Spleen (tissue), 11 donors: ENCODE measurements around the gene CCRL2. TPM values are rescaled to one million over a fixed set of nuclear protein-coding genes. Genes with fewer than 3 reads are reported as not detected.
"Not testable (repeated sequence)": the region's sequence is repeated elsewhere in the genome, so short reads cannot be mapped to it uniquely, and the experiment has no call there.

ENCODE experiments used
- DNase-seq: peaks from one replicate; pipeline ENCODE4 v3.0.0-alpha.2; 2020
- H3K27ac ChIP-seq, 8 donors: fragments of 200-600 bp; sonication (generic) in 7 of 8; 1 replicate in 4 of 8; 2 replicates in 4 of 8; pipeline versions ENCODE4 v1.5.0 to v1.8.0; 2016 to 2021; ENCODE audit warnings: inconsistent platforms in 4 of 8, mild to moderate bottlenecking in 4 of 8, moderate library complexity in 1 of 8
- H3K27me3 ChIP-seq, 7 donors: fragments of 200-600 bp; sonication (generic) in 6 of 7; replicated peaks in 1 of 7; 1 replicate in 4 of 7; 2 replicates in 3 of 7; pipeline versions ENCODE4 v1.5.0 to v1.8.0; 2016 to 2021; ENCODE audit warnings: inconsistent platforms in 3 of 7, mild to moderate bottlenecking in 1 of 7
- H3K36me3 ChIP-seq, 6 donors: fragments of 200-600 bp; sonication (generic) in 5 of 6; 1 replicate in 4 of 6; 2 replicates in 2 of 6; pipeline versions ENCODE4 v1.5.0 to v1.8.0; 2016 to 2021; ENCODE audit warnings: inconsistent platforms in 2 of 6
- H3K4me1 ChIP-seq, 6 donors: fragments of 200-600 bp; sonication (generic) in 5 of 6; 1 replicate in 3 of 6; 2 replicates in 3 of 6; pipeline versions ENCODE4 v1.5.0 to v1.8.0; 2016 to 2021; ENCODE audit warnings: inconsistent platforms in 3 of 6
- H3K4me3 ChIP-seq, 8 donors: fragments of 200-600 bp; sonication (generic) in 7 of 8; 1 replicate in 4 of 8; 2 replicates in 4 of 8; pipeline versions ENCODE4 v1.5.0 to v1.8.0; 2016 to 2021; ENCODE audit warnings: inconsistent platforms in 4 of 8, mild to moderate bottlenecking in 4 of 8, moderate library complexity in 2 of 8
- H3K9me3 ChIP-seq, 8 donors: fragments of 200-600 bp; sonication (generic) in 7 of 8; 1 replicate in 4 of 8; 2 replicates in 4 of 8; pipeline versions ENCODE4 v1.5.0 to v1.8.0; 2016 to 2021; ENCODE audit warnings: inconsistent platforms in 4 of 8
- CTCF ChIP-seq, 11 experiments: fragments of 200-600 bp in 7 of 11; fragments of 450-650 bp in 4 of 11; sonication (generic) in 4 of 11; IDR thresholded peaks in 8 of 11; conservative IDR thresholded peaks in 3 of 11; 1 replicate in 7 of 11; 2 replicates in 4 of 11; pipeline versions ENCODE4 v1.4.0 to v1.8.0; 2016 to 2021; ENCODE audit warnings: antibody characterized with exemption in 11 of 11, inconsistent platforms in 4 of 11, mild to moderate bottlenecking in 1 of 11
- POLR2A ChIP-seq, 3 donors: fragments of 450-650 bp; IDR thresholded peaks; one replicate each; pipeline ENCODE4 v1.5.1; 2017; ENCODE audit warnings: antibody characterized with exemption in 3 of 3, mild to moderate bottlenecking in 1 of 3
- POLR2AphosphoS5 ChIP-seq, 3 donors: sonication (generic); formaldehyde crosslinking; IDR thresholded peaks; one replicate each; pipeline ENCODE4 v1.5.1; 2017; ENCODE audit warnings: antibody characterized with exemption in 3 of 3
- WGBS, 5 donors: extraction: QIAGEN DNeasy Blood & Tissue Kit in 3 of 5; methylation state at CpG; one replicate each; pipeline versions ENCODE4 v1.1.5 to v1.1.7; 2013 to 2018; 5-methylcytosine and 5-hydroxymethylcytosine counted together
- intact Hi-C: fragments of 100-400 bp; cut with DNase I; formaldehyde crosslinking; loops from one replicate; pipeline ENCODE4 v1.15.0; 2023; ENCODE audit warnings: low total_unique reads
- polyA plus RNA-seq, 3 donors: library from polyadenylated mRNA; stranded (reverse); fragments of 200-250 nt; gene quantifications; one replicate each; pipeline ENCODE4 v1.2.1, GENCODE V29; 2013
- total RNA-seq, 7 donors: library from RNA; depleted of rRNA in 3 of 7; stranded (reverse); fragments of >200 nt in 3 of 7; fragmentation: NEBNext Ultra II Directional in 4 of 7; extraction: Animal tissue kit (Norgen Biotek cat#: 25700) in 4 of 7; gene quantifications; one replicate each; pipeline versions ENCODE4 v1.1.0 to v1.2.1, GENCODE V29; 2016 to 2021
- donor health status: healthy with polysubstance abuse.
- donor health status: DM: no; HTN: no; CAD: no; lungs with moderate emphysema.
- donor health status: DM: no; HTN: no; CAD: no.
- donor health status: Bipolar disorder and iron deficiency.
- donor health status: healthy.
- donor health status: DM: no; HTN: no; CAD: no.
- donor health status: DM: yes; HTN: yes; CAD: no.

Gene CCRL2
- total and polyA plus RNA-seq, 10 donors: 4.8 to 21.7 (median 13.3) TPM

- WGBS, 5 donors: 44 to 59% (median 49%) methylated on average over 4 of the region's 4 CpGs
- intact Hi-C loops: not testable (repeated sequence)
Observed at GRCh38 chr3:46433118-46433517, 26.1 kb downstream of the CCRL2 start.

DNA sequence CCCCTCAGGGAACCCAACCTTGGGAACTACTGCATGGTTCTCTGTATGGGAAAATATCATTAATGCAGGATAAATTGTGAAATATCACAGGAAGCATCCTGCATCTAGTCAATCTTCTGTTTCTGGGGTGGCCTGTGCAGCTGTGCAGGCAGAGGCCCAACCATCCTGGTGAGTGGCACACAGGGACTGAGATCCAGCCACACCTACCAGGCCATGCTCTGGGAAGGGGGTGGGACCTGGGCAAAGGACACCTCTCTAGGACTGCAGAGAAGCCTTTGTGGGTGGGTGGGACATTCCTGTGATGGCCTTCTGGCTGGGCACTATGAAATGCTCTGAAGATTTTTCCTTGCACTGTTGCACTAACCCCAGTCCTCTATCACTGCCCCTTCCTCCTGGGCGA is 26.8 kb downstream of the CCRL2 start:
- Histone ChIP-seq H3K27me3 (no peaks in the 10 kb centered on the region), H3K36me3 (peaks cover 0 to 97% (median 17%) of the 10 kb centered on the region in 6 donors), H3K9me3 (peaks cover 0 to 23% (median 9%) of the 10 kb centered on the region in 8 donors), H3K27ac (no peak overlapping the region), H3K4me1 (peaks cover 0 to 5% (median 0%) of the 10 kb centered on the region in 6 donors), H3K4me3 (no peak overlapping the region)
- WGBS, 5 donors: 88 to 100% (median 96%) methylated on average over 1 of the region's 1 CpG
- no peak for TF ChIP-seq POLR2AphosphoS5 (IDR thresholded peaks at IDR 0.05)
- no peak for TF ChIP-seq POLR2A (IDR thresholded peaks at IDR 0.05)
- intact Hi-C loops: no loop called here
- no peak for DNase-seq

More at GRCh38 chr3:46433118-46433517, 26.1 kb downstream of the CCRL2 start:
- H3K27me3 ChIP-seq, DNase-seq, H3K27ac ChIP-seq, H3K4me3 ChIP-seq, H3K4me1 ChIP-seq: not testable (repeated sequence)
- H3K36me3 ChIP-seq: peaks cover 0 to 97% (median 17%) of the 10 kb centered on the region in 6 donors
- peaks cover 0 to 23% (median 9%) of the 10 kb centered on the region in 8 donors for H3K9me3 ChIP-seq

DNA sequence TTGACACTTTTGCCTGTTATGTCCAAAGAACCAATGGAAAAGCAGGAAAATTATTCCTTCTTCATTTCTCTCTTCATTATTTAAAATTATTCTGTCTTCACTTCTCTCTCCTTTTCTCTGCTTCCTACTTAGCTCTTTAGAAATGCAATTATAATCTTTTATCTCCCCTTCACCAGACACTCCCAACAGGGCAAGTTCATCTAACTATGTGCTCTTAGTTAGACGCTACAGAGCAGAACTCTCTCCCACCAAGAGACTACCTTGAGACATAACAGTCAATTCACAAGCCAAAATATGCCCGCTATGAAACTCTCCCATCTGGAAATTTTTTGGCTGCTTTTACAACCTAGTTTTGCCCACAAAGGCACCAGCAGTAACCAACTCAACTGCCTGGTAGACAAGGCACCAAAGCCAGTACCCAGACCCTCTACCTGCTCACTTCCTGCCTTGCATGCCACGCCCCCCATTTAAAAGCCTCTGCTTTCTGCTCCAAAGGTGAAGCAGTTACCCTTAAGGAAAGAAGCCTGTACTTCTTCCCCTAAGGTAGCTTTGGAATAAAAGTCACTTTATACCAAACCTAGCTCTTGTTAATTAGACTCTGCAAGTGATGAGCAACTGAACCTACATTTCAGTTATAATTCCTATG is 28.1 kb downstream of the CCRL2 start:
- Histone ChIP-seq H3K4me3 (no peak overlapping the region), H3K9me3 (peaks cover 0 to 23% (median 9%) of the 10 kb centered on the region in 8 donors), H3K27ac (no peak overlapping the region), H3K27me3 (no peaks in the 10 kb centered on the region), H3K4me1 (peaks cover 0 to 5% (median under 1%) of the 10 kb centered on the region in 6 donors), H3K36me3 (peaks cover 0 to 100% (median 17%) of the 10 kb centered on the region in 6 donors)
- no peak for DNase-seq
- TF ChIP-seq POLR2A (IDR thresholded peaks at IDR 0.05): no peak
- no peak for TF ChIP-seq CTCF (IDR thresholded peaks at IDR 0.05 in 8 of 11, conservative IDR thresholded peaks at IDR 0.05 in 3 of 11)
- no peak for TF ChIP-seq POLR2AphosphoS5 (IDR thresholded peaks at IDR 0.05)
- WGBS, 5 donors: 88 to 99% (median 91%) methylated on average over 3 of the region's 3 CpGs
- intact Hi-C loops: no loop called here

DNA sequence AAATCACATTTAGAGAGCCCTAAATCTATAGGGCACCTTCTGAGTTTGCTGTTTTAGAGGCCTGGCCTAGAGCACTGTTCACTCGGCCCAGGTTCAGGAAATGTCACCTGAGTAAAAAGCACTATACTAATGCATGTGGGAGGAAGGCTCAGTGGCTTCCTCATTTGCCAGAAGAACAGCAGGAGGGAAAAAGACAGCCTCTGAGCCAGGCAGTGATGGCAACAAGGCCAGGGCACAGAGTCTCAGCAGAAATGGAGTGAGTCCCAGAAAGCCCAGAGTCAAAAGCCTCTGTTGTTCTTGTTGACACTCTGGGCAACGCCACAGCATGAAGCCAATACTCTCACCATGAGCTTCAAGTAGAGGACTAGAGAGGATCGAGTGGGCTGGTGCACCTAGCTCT is 31.8 kb downstream of the CCRL2 start:
- H3K9me3 ChIP-seq: no peaks in the 10 kb centered on the region
- peaks cover 0 to 95% (median 19%) of the 10 kb centered on the region in 6 donors for H3K36me3 ChIP-seq
- WGBS, 5 donors: 68 to 78% (median 71%) methylated on average over 3 of the region's 3 CpGs
- TF ChIP-seq POLR2AphosphoS5 (IDR thresholded peaks at IDR 0.05) (no peak), POLR2A (IDR thresholded peaks at IDR 0.05) (no peak), CTCF (IDR thresholded peaks at IDR 0.05 in 8 of 11, conservative IDR thresholded peaks at IDR 0.05 in 3 of 11) (no peak)
- no peaks in the 10 kb centered on the region for H3K27me3 ChIP-seq
- intact Hi-C loops: no loop called here
- H3K4me3 ChIP-seq: no peak overlapping the region
- DNase-seq: no peak
- no peak overlapping the region for H3K27ac ChIP-seq
- peaks cover 0 to 28% (median 19%) of the 10 kb centered on the region in 6 donors for H3K4me1 ChIP-seq

DNA sequence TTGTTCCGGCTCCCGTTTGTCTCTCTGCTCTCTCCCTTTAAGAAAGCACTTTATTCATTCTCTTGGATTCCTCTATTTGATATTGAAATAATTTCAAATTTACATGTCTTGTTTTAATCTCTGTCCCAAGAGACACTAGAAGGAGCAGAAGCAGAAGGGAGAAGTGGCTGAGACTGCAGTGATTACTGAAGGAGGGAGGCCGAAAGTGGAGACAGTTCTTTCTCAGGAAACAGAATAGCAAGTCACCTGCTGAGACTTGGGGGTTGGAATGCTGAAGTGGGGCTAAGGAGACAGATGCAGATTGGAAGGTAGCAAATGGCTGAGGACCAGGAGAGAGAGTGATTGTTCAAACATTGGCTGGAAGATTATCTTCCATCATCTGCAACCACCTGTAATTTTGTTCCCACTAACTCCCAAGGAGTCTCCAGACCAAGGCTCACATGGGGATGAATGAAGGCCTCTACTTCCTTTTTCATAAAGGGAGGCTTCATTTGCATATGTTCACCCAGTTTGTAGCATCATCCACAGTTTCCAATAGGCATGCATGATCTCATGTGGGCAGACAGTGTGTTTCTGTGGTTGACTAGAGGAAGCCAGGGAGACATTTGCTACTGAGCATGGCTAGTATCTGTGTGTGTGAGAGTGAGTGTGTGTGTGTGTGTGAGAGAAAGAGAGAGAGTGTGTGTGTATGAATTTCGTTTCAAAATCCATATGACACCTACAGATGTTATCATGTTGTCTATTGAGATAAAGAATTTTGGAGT is 33.7 kb downstream of the CCRL2 start:
- H3K36me3 ChIP-seq: peaks cover 0 to 95% (median 10%) of the 10 kb centered on the region in 6 donors
- 64 to 74% (median 67%) methylated on average over 4 of the region's 4 CpGs for WGBS, 5 donors
- TF ChIP-seq POLR2AphosphoS5 (IDR thresholded peaks at IDR 0.05): no peak
- TF ChIP-seq POLR2A (IDR thresholded peaks at IDR 0.05): no peak
- no peak for TF ChIP-seq CTCF (IDR thresholded peaks at IDR 0.05 in 8 of 11, conservative IDR thresholded peaks at IDR 0.05 in 3 of 11)
- H3K27me3 ChIP-seq: no peaks in the 10 kb centered on the region
- no peak overlapping the region for H3K4me3 ChIP-seq
- no peaks in the 10 kb centered on the region for H3K9me3 ChIP-seq
- intact Hi-C loops: no loop called here
- H3K4me1 ChIP-seq: peaks cover 0 to 28% (median 19%) of the 10 kb centered on the region in 6 donors
- DNase-seq: no peak
- peak overlapping the region in 3 of 8 donors; percentile 9 to 40 (median 32) for H3K27ac ChIP-seq
